ENCODE measurements around the gene TMEM131.

GRCh38 chr2:98037666-98038336, 42.1 kb upstream of the TMEM131 start:
- TF ChIP-seq CTCF (conservative IDR thresholded peaks at IDR 0.05; ENCODE audit: low read length) (no peak), EZH2phosphoT487 (IDR thresholded peaks at IDR 0.05; ENCODE audit: borderline replicate concordance, low read depth, low read length) (no peak)
